Stimulated activated CD8-positive, alpha-beta memory T cell treated with anti-CD3 and anti-CD28 coated beads, Interleukin-15, amount 100 ng/mL, for 4 hours (primary cell): ENCODE measurements around the gene GOLGA6L24.
"Not testable (repeated sequence)": the region's sequence is repeated elsewhere in the genome, so short reads cannot be mapped to it uniquely, and the experiment has no call there.

Experiments used
- DNase-seq, 2 donors: peaks; one replicate each; pipeline ENCODE4 v3.0.0-alpha.2; 2020; ENCODE audit warnings: low read depth in 2 of 2

GOLGA6L24 gene

GRCh38 chr15:28357984-28358383 is at the start of gene GOLGA6L24:
GOLGA6L24 (minus strand) TSS chr15:28358084; CDS start chr15:28358023, 61 bp downstream.
- DNase-seq = not testable (repeated sequence)

GRCh38 chr15:28402774-28403435 is 45.0 kb upstream of the GOLGA6L24 start:
- not testable (repeated sequence) for DNase-seq

GRCh38 chr15:28396022-28396421 is 38.1 kb upstream of the GOLGA6L24 start:
- not testable (repeated sequence) for DNase-seq

- DNase-seq = not testable (repeated sequence)
Observed at GRCh38 chr15:28380053-28380452, 22.2 kb upstream of the GOLGA6L24 start.

GRCh38 chr15:28378364-28378763 is 20.5 kb upstream of the GOLGA6L24 start, which contains the start of gene GOLGA8F:
GOLGA8F (plus strand) TSS chr15:28378664; CDS start chr15:28378762, 98 bp downstream.
- DNase-seq = not testable (repeated sequence)

- DNase-seq = not testable (repeated sequence)
Observed at GRCh38 chr15:28365502-28365901, 7.6 kb upstream of the GOLGA6L24 start.

- not testable (repeated sequence) for DNase-seq
Observed at GRCh38 chr15:28322129-28322588, 35.7 kb downstream of the GOLGA6L24 start, which contains the start of gene HERC2. HERC2 (minus strand) TSS chr15:28322179; CDS start chr15:28321433, 746 bp downstream.

GRCh38 chr15:28321358-28322078 is 36.4 kb downstream of the GOLGA6L24 start:
- DNase-seq = not testable (repeated sequence)

GRCh38 chr15:28319725-28320124 is 38.2 kb downstream of the GOLGA6L24 start:
- not testable (repeated sequence) for DNase-seq

GRCh38 chr15:28318828-28319227 is 39.1 kb downstream of the GOLGA6L24 start:
- DNase-seq = not testable (repeated sequence)

GRCh38 chr15:28318122-28318521 is 39.8 kb downstream of the GOLGA6L24 start:
- not testable (repeated sequence) for DNase-seq

- DNase-seq = not testable (repeated sequence)
Observed at GRCh38 chr15:28316958-28317357, 40.9 kb downstream of the GOLGA6L24 start.

- DNase-seq = not testable (repeated sequence)
Observed at GRCh38 chr15:28310454-28310853, 47.4 kb downstream of the GOLGA6L24 start.

- not testable (repeated sequence) for DNase-seq
Observed at GRCh38 chr15:28308718-28309117, 49.2 kb downstream of the GOLGA6L24 start.
